ENCODE data around the gene CADM2. TPM values are rescaled to one million over a fixed set of nuclear protein-coding genes. Genes with fewer than 3 reads are reported as not detected.
"Not testable (repeated sequence)": the region's sequence is repeated elsewhere in the genome, so short reads cannot be mapped to it uniquely, and the experiment has no call there.

Gene CADM2
- 1 to 10 TPM in 4 of 10 donors, under 1 TPM in 6; 0.30 to 3.0 (median 0.72) TPM for total RNA-seq
- polyA plus RNA-seq: under 1 TPM; 0.12 to 0.44 TPM
- long read RNA-seq, donor 1: 0 reads
- long read RNA-seq, donor 2, partial matches to known transcripts: 1 of 1 reads
- long read RNA-seq, donor 2, other reads (novel, unspliced or antisense): 0 of 1 reads
- long read RNA-seq, donor 3, partial matches to known transcripts: 1 of 1 reads
- long read RNA-seq, donor 3, other reads (novel, unspliced or antisense): 0 of 1 reads

GRCh38 chr3:84958495-84959469, at the start of gene CADM2:
Gene CADM2, plus strand, starts transcription at chr3:84958989.
- WGBS, 2 donors: 1% methylated on average over 70 of the region's 70 CpGs
- DNase-seq (peak; percentile 81 to 87), ATAC-seq (peak; percentile 98 to 100 (median 100))
- intact Hi-C loops (cut with DNase I): no loop called here
- H3K9me3 ChIP-seq: peaks cover 0 to 9% (median 0%) of the 10 kb centered on the region in 11 donors
- H3K27me3 ChIP-seq: peaks cover 0 to 58% (median 51%) of the 10 kb centered on the region in 7 donors
- H3K27ac ChIP-seq: no peak within 1 kb of the TSS
- no peaks in the 10 kb centered on the region for H3K36me3 ChIP-seq
- peaks cover 0 to 21% (median 8%) of the 10 kb centered on the region in 9 donors for H3K4me1 ChIP-seq
- peak within 1 kb of the TSS in 9 of 10 donors; percentile 32 to 60 (median 54) for H3K4me3 ChIP-seq
- TF ChIP-seq, protein P1, sequence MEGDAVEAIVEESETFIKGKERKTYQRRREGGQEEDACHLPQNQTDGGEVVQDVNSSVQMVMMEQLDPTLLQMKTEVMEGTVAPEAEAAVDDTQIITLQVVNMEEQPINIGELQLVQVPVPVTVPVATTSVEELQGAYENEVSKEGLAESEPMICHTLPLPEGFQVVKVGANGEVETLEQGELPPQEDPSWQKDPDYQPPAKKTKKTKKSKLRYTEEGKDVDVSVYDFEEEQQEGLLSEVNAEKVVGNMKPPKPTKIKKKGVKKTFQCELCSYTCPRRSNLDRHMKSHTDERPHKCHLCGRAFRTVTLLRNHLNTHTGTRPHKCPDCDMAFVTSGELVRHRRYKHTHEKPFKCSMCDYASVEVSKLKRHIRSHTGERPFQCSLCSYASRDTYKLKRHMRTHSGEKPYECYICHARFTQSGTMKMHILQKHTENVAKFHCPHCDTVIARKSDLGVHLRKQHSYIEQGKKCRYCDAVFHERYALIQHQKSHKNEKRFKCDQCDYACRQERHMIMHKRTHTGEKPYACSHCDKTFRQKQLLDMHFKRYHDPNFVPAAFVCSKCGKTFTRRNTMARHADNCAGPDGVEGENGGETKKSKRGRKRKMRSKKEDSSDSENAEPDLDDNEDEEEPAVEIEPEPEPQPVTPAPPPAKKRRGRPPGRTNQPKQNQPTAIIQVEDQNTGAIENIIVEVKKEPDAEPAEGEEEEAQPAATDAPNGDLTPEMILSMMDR (IDR thresholded peaks at IDR 0.05): peak in 3 of 9 donors; percentile 15 to 41 (median 29)

DNA sequence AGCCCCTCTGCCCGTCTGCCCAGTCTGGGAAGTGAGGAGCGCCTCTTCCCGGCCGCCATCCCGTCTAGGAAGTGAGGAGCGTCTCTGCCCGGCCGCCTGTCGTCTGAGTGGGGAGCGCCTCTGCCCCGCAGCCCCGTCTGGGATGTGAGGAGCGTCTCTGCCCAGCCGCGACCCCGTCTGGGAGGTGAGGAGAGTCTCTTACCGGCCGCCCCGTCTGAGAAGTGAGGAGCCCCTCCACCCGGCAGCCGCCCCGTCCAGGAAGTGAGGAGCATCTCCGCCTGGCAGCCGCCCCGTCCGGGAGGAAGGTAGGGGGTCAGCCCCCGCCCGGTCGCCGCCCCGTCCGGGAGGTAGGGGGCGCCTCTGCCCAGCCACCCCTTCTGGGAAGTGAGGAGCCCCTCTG, 40.2 kb upstream of the CADM2 start:
- DNase-seq; H3K4me1 ChIP-seq; H3K36me3 ChIP-seq; H3K4me3 ChIP-seq; ATAC-seq; intact Hi-C loops (cut with DNase I); H3K27ac ChIP-seq; H3K27me3 ChIP-seq: not testable (repeated sequence)
- 94 to 95% methylated on average over 32 to 33 of the region's 33 CpGs for WGBS, 2 donors
- H3K9me3 ChIP-seq: peaks cover 0 to 32% (median 0%) of the 10 kb centered on the region in 11 donors

GRCh38 chr3:84922682-84923081, 36.1 kb upstream of the CADM2 start:
- no peaks in the 10 kb centered on the region for H3K27me3 ChIP-seq
- no peak for ATAC-seq
- H3K9me3 ChIP-seq: peaks cover 0 to 28% (median 0%) of the 10 kb centered on the region in 11 donors
- TF ChIP-seq, protein P1 (IDR thresholded peaks at IDR 0.05): no peak
- no peak overlapping the region for H3K4me3 ChIP-seq
- WGBS, 2 donors: 76 to 81% methylated on average over 3 of the region's 3 CpGs
- no peaks in the 10 kb centered on the region for H3K36me3 ChIP-seq
- no peak for DNase-seq
- no peaks in the 10 kb centered on the region for H3K4me1 ChIP-seq
- intact Hi-C loops (cut with DNase I): no loop called here
- H3K27ac ChIP-seq: no peak overlapping the region

- no peak overlapping the region for H3K4me3 ChIP-seq
- DNase-seq (no peak), ATAC-seq (no peak)
- TF ChIP-seq, protein P1 (IDR thresholded peaks at IDR 0.05): no peak
- intact Hi-C loops (cut with DNase I): no loop called here
- peaks cover 0 to 15% (median 0%) of the 10 kb centered on the region in 11 donors for H3K9me3 ChIP-seq
- WGBS, 2 donors: 24 to 61% methylated on average over 1 of the region's 1 CpG
- H3K36me3 ChIP-seq: no peaks in the 10 kb centered on the region
- no peak overlapping the region for H3K27ac ChIP-seq
- no peaks in the 10 kb centered on the region for H3K4me1 ChIP-seq
- no peaks in the 10 kb centered on the region for H3K27me3 ChIP-seq
Observed at GRCh38 chr3:84925571-84925970, 33.2 kb upstream of the CADM2 start.
